HG02938 (cell line): ENCODE data around the gene ETV3L.
"Not testable (repeated sequence)": the region's sequence is repeated elsewhere in the genome, so short reads cannot be mapped to it uniquely, and the experiment has no call there.

Experiments used
- ATAC-seq: cut with Tn5 transposase; IDR thresholded peaks from one replicate; pipeline ENCODE4 v1.9.1; 2021; ENCODE audit warnings: mild to moderate bottlenecking, moderate library complexity; ENCODE audit not compliant: unreplicated experiment

The ETV3L gene

GRCh38 chr1:157084720-157085119 lies 14.9 kb downstream of the ETV3L start:
- no peak for ATAC-seq

- ATAC-seq: no peak
Observed at GRCh38 chr1:157081707-157082106, 17.9 kb downstream of the ETV3L start.

DNA sequence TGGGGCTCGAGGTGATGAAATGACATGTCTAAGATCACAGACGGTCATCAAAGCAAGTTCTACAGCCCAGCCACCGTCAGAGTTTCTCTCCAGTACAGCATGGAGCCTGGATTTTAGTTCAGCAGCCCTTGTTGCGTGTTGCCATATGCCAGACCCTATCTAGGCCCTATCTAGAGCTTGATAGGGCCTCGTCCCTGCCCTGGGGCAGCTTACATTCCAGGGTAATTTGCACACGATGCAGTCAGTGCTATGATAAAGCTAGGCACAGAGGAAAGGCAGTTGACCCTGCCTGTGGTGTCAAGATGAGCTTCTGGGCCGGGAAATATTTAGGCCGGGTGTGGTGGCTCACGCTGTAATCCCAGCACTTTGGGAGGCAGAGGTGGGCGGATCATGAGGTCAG lies 18.9 kb downstream of the ETV3L start:
- no peak for ATAC-seq

- ATAC-seq: no peak
Observed at GRCh38 chr1:157077394-157077793, 22.2 kb downstream of the ETV3L start.

- no peak for ATAC-seq
Observed at GRCh38 chr1:157073944-157074685, 25.5 kb downstream of the ETV3L start.

GRCh38 chr1:157069601-157070000 lies 30.0 kb downstream of the ETV3L start:
- ATAC-seq: no peak

DNA sequence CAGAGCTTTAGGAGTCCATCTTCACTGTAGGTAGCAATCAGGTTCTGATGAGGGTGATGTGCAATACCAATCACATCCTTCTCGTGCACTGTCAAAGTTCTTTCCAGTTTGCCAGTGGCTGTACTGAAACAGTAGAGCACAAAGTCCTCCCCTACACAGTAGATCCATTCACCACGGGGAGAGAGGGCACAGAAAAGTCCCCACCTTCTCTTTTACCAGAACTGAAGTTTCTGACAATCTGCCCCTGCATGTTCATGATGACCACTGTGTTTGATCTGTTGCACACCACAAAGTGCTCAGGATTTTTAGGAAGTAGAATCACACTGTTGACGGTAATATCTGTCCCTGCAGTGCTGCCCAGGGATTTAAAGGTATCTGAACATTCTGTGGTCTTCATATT lies 40.4 kb downstream of the ETV3L start:
- ATAC-seq: not testable (repeated sequence)

DNA sequence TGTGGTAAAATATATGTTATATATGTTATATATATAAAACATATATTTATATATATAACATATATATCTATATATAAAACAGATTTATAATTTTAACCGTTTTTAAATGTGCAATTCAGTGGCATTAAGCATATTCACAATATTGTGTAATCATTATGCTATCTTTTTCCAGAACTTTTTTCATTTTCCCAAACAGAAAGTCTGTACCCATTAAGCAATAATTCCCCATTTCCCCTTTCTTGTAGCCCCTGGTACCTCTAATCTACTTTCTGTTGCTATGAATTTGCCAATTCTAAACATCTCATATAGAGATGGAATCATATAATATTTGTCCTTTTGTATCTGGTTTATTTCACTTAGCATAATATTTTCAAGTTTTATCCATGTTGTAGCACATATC lies 43.3 kb downstream of the ETV3L start:
- no peak for ATAC-seq

GRCh38 chr1:157055729-157056128 lies 43.9 kb downstream of the ETV3L start:
- ATAC-seq: not testable (repeated sequence)

GRCh38 chr1:157050836-157051235 lies 48.8 kb downstream of the ETV3L start:
- ATAC-seq: no peak

- no peak for ATAC-seq
Observed at GRCh38 chr1:157047062-157047410, 52.6 kb downstream of the ETV3L start.

DNA sequence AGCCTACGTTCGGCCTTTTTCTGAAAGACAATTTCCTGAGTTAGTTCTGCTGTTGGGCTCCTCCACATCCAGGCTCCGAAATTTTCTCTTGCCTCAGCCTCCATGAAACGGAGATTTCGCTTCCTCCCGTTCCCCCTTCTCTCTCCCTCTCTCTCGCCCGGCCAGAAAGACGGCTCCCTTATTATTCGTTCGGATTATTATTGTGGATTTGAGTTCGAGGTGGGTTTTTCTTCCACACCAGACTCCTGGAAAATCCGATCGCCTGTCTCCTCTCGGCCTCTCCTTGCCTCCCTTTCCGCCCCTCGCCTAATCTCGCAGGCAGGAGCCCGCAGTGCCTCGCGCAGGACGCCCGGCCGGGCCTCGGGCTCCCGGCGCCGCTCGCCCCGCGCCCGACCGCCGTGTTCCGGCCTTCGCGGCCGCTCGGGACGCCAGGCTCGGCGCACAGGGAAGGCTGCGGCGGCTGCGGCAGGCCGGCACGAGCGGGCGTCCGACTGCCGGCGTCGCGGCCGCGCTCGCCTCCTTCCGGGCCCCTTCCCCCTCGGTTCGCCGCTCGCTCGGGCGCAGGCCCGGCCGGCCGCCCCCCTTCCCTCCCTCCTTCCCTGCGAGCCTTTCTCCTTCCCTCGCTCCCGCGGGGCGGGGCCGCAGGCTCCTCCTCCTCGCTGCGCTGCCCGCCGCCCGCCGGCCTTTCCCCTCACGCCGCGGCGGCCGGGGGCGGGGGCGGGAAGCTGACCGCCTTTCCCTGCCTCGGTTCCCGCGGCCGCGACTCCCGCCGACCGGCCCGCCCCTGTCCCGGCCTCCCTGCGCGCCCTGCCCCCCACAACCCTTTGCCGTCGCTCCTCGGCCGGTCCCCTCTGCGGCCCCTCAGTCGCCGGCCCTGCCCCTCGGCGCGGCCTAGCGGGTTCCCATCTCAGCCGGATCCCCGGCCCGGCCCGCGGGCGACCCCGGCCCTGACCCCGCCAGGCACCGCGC lies 54.1 kb downstream of the ETV3L start, which contains the start of gene ARHGEF11:
ARHGEF11 (minus strand) TSS at position 493 of the 969 bp plus-strand sequence. CDS start 1,412 bp downstream, outside the sequence.
- no peak for ATAC-seq

- no peak for ATAC-seq
Observed at GRCh38 chr1:157044326-157044725, 55.3 kb downstream of the ETV3L start.

GRCh38 chr1:157043685-157044084 lies 55.9 kb downstream of the ETV3L start:
- ATAC-seq: no peak

DNA sequence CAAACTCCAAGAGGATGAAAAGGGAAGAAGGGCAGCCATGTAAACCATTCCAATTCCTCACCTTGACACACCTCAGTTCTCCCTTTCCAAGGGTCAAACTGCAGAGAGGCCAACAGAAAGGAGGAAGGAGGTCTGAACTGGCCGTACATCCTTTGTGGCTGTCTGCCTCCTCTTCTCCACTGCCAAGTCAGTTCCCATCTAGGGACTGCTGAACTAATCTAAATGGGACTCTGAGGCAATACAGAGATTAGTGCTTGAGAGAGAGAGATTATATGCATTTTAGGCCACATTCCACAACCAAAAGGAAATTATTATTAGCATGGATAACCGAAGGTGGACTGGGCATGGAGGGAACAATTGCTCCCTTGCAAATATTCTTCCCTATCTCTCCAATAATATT lies 56.8 kb downstream of the ETV3L start:
- no peak for ATAC-seq
